T1000 (cell line): ENCODE data around the gene PRKAG1.
A peak's percentile ranks its signal among the peaks of the same experiment; 100 is the strongest.

ENCODE experiments used
- DNase-seq: peaks from one replicate; lab custom pipeline; 2025; ENCODE audit warnings: mixed read lengths; lab: John Stamatoyannopoulos, UW

The PRKAG1 gene

DNA sequence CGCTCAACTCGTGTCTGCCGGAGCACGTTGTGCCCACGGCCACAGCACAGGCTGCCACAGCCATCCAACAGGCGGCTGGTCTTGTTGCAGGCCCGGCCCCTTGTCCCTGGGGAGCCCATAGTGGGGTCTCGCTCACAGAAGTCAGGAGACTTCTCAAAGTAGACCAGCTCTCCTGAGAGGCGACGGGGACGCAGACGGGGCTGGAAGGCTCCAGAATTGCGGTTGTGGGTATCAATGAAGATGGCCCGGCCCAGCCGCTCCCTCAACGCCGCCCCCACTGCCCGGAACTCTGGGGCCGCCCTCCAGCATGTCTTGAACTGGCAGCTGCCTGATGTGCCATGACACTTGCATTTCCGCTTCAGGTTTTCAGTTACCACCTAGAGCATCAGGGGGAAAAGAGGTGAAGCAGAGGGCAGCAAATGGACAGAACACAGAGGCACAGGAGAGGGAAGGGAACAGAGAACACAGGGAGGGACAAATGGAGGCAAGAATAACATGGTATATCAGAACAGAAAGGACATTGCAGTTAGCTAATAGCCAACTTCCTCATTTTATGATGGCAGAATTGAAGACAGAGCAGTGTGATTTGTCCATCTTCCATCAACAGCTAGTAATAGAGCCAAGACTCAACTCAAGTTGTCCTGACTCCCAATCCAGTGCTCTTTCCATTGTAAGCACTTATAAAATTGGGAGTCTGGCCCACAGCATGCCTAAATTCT lies 52.2 kb downstream of the PRKAG1 start:
- DNase-seq: no peak

- no peak for DNase-seq
Measured at GRCh38 chr12:48965298-48965838, 53.2 kb downstream of the PRKAG1 start.

DNA sequence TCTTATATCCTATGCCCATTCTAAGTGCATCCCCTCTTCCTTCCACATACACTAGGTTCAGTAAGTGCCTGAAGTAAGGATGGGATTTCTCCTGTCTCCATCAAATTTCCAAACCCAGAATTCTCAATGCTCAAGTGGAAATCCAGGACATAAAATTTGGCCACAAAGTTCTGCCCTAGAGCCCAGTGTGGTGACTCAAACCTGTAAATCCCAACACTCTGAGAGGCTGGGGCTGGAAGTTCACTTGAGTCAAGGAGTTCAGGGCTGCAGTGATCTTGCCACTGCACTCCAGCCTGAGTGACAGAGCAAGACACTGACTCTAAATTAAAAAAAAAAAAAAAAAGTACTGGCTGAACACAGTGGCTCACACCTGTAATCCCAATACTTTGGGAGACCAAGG lies 56.8 kb downstream of the PRKAG1 start:
- no peak for DNase-seq

DNA sequence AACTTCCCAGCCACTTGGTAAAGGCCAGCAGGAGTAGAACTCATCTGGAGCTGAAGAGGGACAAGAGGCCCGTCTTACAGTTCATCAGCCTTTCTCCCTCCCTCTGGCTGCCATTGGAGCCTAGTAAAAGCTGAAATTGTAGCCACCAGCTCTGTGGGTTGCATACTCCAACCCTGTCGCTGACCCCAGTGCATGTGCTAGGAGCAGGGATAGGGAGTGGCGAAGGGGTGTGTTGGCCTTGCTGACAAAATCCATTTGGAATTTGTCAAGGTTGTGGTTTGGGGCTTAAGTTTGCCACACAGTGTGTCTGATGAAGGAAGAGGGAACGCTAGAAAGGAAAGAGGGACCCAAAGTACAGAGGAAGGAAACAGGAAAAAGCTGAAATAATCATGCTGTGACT lies 57.2 kb downstream of the PRKAG1 start:
- DNase-seq: no peak

DNA sequence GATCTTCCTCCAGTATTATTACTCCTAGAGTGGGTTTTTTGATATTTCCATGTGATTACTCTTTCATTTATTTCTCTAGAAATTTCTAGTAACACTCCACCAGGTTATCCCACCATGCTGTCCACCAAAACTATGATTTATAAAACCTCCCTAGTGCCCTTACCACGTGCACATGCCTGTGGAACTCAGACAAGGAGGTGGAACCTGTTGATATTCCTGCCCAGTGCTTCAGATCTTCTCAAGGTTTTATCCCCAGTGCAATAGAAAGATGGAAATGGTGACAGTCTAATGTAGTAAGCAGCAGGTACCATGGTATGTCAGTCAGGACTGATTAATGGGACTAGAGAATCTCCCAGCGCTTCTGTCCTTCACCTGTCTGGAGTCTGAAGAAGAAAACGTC lies 57.7 kb downstream of the PRKAG1 start:
- DNase-seq: no peak

- no peak for DNase-seq
Measured at GRCh38 chr12:48958049-48958388, 60.6 kb downstream of the PRKAG1 start.

GRCh38 chr12:48957141-48958048 lies 61.2 kb downstream of the PRKAG1 start, which contains the start of gene ARF3:
ARF3 (minus strand) TSS chr12:48957487; CDS start chr12:48941095, 16,392 bp downstream.
- DNase-seq: peak; percentile 90

DNA sequence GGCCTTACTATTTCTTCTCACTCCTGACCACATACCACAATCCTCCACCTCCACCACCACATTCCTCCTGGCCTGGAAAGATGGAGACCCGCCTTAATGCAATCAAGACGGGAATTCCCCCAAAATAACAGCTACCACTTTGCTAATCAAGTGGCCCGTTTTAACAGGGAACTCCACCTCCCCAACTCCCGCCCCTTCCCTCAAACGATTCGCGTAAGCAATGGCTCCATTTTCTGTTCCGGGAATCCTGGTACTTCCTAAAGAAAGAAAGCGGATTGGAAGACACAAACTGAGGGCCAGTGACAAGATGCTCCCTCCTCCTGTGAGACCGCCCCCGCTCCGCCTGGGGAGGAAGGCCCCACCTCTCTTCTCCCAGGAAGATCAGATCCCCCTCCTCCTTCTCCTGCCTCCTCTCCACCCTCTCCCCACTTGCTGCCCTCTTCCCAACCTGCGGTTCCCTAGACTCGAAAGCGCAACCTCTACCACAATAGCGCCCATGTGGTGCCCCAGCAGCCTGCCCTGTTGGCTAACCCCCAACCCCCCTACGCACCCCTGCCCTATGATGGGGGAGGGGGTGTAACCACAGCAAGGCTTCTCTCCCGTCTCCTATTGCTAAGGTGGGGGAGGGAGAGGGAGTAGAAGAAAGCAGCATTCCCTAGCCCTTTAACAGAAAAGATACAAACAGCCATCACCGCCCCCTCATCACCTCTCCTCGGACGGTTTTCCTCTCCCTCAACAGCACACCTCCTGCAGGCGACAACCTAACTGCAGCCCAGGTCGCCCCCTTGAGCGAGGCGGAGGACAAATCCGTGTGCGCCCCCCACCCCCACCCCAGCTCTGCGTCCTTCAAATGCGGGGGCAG lies 62.1 kb downstream of the PRKAG1 start:
- DNase-seq: peak; percentile 84

DNA sequence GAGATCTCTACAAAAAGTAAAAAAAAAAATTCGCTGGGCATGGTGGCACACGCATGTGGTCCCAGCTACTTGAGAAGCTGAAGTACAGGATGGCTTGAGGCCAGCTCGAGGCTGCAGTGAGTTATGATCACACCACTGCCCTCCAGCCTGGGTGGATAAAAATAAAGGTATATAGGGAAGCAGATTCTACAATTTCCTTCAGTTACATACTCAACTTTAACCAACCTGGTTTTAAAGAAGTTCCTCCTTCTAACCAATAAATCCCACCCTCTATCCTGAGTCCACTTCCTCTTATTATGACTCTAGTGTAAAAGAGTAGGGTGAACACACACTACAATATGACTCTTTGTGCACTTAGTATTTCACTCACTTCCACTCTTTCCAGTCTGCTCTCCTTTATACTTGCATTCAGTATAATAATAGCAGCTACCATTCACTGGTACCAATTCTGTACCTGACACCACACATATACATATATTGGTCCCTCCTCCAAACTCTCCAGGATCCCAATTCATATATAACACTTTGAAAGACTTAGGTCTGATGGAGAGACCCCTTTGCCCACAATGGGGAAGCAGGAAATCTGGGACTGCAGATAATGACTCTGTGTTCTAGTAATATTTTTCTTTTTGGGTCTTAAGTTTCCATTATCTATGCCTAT lies 63.6 kb downstream of the PRKAG1 start:
- no peak for DNase-seq

DNA sequence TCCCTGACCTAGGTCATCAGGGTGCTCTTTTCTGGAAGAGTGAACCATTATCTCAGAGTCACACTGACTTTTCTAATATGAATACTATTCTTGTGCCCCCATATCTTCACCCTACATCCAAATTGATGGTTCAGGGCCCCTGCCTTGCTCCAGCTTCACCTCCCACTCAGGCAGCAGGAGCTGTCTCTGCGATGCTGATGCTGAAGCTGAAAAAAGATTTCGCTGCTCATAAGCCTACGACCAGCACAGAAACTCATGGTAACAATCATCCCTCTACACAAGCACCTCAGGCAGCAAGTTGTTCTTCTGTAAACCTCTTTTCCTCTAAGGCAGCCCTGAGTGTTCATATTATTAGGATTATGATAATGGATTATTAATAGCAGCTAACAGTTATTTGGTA lies 64.5 kb downstream of the PRKAG1 start:
- no peak for DNase-seq

DNA sequence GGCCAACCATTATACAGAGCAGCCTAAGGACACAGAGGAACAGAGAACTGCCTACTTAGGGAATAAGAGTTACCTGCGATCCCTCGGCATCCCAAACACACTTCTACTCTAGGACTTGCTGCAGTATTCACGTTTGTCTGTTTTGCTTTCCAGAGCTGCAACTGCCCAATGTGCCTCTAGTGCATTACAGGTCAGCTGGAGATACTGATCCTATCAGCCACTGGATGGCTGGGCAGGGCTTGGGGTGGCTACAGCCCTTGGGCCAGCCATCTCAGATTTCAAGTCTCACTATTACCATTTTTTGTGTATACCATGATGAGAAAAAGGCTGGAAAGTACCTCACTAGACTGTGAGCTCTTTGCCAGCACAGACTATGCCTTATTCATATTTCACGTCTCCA lies 65.9 kb downstream of the PRKAG1 start:
- no peak for DNase-seq
